ENCODE measurements around the gene RETREG1.
"Not testable (repeated sequence)": the region's sequence is repeated elsewhere in the genome, so short reads cannot be mapped to it uniquely, and the experiment has no call there.

Gene RETREG1

GRCh38 chr5:16654647-16655334 is 38.0 kb upstream of the RETREG1 start:
- Histone ChIP-seq H3K4me3 (ENCODE audit: low read depth, low read length, poor library complexity, severe bottlenecking) (no peak overlapping the region), H3K4me1 (ENCODE audit: insufficient read depth, low read length, severe bottlenecking) (no peaks in the 10 kb centered on the region), H3K27ac (ENCODE audit: low read depth, low read length, poor library complexity, severe bottlenecking) (no peak overlapping the region), H3K27me3 (ENCODE audit: insufficient read depth, low read length) (no peaks in the 10 kb centered on the region), H3K36me3 (ENCODE audit: insufficient read depth, low read length) (no peaks in the 10 kb centered on the region), H3F3A (ENCODE audit: insufficient read depth, low read length) (no peaks in the 10 kb centered on the region), H2AFZ (ENCODE audit: low read length) (no peak overlapping the region), H3K9me3 (ENCODE audit: low read length) (no peaks in the 10 kb centered on the region), H3K4me2 (ENCODE audit: low read length) (no peak overlapping the region), H3K79me2 (ENCODE audit: insufficient read depth, low read length) (no peaks in the 10 kb centered on the region), H4K20me1 (ENCODE audit: insufficient read depth, low read length) (no peaks in the 10 kb centered on the region), H3K9ac (ENCODE audit: low read length) (no peak overlapping the region), H3K9me2 (ENCODE audit: low read depth, low read length) (no peaks in the 10 kb centered on the region)
- no peak for TF ChIP-seq CTCF (IDR thresholded peaks at IDR 0.05; ENCODE audit: low read length)
- no peak for TF ChIP-seq EZH2 (IDR thresholded peaks at IDR 0.05; ENCODE audit: borderline replicate concordance, low read length)

DNA sequence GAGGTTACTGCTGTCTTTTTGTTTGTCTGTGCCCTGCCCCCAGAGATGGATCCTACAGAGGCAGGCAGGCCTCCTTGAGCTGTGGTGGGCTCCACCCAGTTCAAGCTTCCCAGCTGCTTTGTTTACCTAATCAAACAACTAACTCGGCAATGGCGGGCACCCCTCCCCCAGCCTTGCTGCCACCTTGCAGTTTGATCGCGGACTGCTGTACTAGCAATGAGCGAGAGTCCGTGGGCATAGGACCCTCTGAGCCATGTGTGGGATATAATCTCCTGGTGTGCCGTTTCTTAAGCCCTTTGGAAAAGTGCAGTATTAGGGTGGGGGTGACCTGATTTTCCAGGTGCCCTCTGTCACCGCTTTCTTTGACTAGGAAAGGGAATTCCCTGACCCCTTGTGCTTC is 31.9 kb upstream of the RETREG1 start:
- H3K79me2 ChIP-seq (ENCODE audit: insufficient read depth, low read length); H3K4me1 ChIP-seq (ENCODE audit: insufficient read depth, low read length, severe bottlenecking); H3K27ac ChIP-seq (ENCODE audit: low read depth, low read length, poor library complexity, severe bottlenecking); H3K4me3 ChIP-seq (ENCODE audit: low read depth, low read length, poor library complexity, severe bottlenecking); H2AFZ ChIP-seq (ENCODE audit: low read length); H3K9ac ChIP-seq (ENCODE audit: low read length); H3K9me3 ChIP-seq (ENCODE audit: low read length); H3K4me2 ChIP-seq (ENCODE audit: low read length); H3F3A ChIP-seq (ENCODE audit: insufficient read depth, low read length); H3K9me2 ChIP-seq (ENCODE audit: low read depth, low read length); H3K36me3 ChIP-seq (ENCODE audit: insufficient read depth, low read length); H3K27me3 ChIP-seq (ENCODE audit: insufficient read depth, low read length); H4K20me1 ChIP-seq (ENCODE audit: insufficient read depth, low read length): not testable (repeated sequence)

- Histone ChIP-seq H3K4me3 (ENCODE audit: low read depth, low read length, poor library complexity, severe bottlenecking) (no peak overlapping the region), H4K20me1 (ENCODE audit: insufficient read depth, low read length) (no peaks in the 10 kb centered on the region), H3K27ac (ENCODE audit: low read depth, low read length, poor library complexity, severe bottlenecking) (no peak overlapping the region), H3K9me3 (ENCODE audit: low read length) (no peaks in the 10 kb centered on the region), H3K4me2 (ENCODE audit: low read length) (no peak overlapping the region), H3K79me2 (ENCODE audit: insufficient read depth, low read length) (no peaks in the 10 kb centered on the region), H3K9me2 (ENCODE audit: low read depth, low read length) (no peaks in the 10 kb centered on the region), H3K9ac (ENCODE audit: low read length) (no peak overlapping the region), H3K36me3 (ENCODE audit: insufficient read depth, low read length) (no peaks in the 10 kb centered on the region), H2AFZ (ENCODE audit: low read length) (no peak overlapping the region), H3K27me3 (ENCODE audit: insufficient read depth, low read length) (no peaks in the 10 kb centered on the region), H3K4me1 (ENCODE audit: insufficient read depth, low read length, severe bottlenecking) (no peaks in the 10 kb centered on the region), H3F3A (ENCODE audit: insufficient read depth, low read length) (no peaks in the 10 kb centered on the region)
- no peak for TF ChIP-seq EZH2 (IDR thresholded peaks at IDR 0.05; ENCODE audit: borderline replicate concordance, low read length)
- TF ChIP-seq CTCF (IDR thresholded peaks at IDR 0.05; ENCODE audit: low read length), result no peak
Measured at GRCh38 chr5:16644301-16644889, 27.6 kb upstream of the RETREG1 start.

GRCh38 chr5:16642867-16643266 is 26.1 kb upstream of the RETREG1 start:
- H3K9ac ChIP-seq (ENCODE audit: low read length), result no peak overlapping the region
- H3K4me3 ChIP-seq (ENCODE audit: low read depth, low read length, poor library complexity, severe bottlenecking), result no peak overlapping the region
- H3K36me3 ChIP-seq (ENCODE audit: insufficient read depth, low read length), result no peaks in the 10 kb centered on the region
- no peaks in the 10 kb centered on the region for H3K9me3 ChIP-seq (ENCODE audit: low read length)
- no peaks in the 10 kb centered on the region for H3K79me2 ChIP-seq (ENCODE audit: insufficient read depth, low read length)
- no peaks in the 10 kb centered on the region for H4K20me1 ChIP-seq (ENCODE audit: insufficient read depth, low read length)
- no peaks in the 10 kb centered on the region for H3K4me1 ChIP-seq (ENCODE audit: insufficient read depth, low read length, severe bottlenecking)
- no peak overlapping the region for H2AFZ ChIP-seq (ENCODE audit: low read length)
- TF ChIP-seq EZH2 (IDR thresholded peaks at IDR 0.05; ENCODE audit: borderline replicate concordance, low read length) (no peak), CTCF (IDR thresholded peaks at IDR 0.05; ENCODE audit: low read length) (no peak)
- no peaks in the 10 kb centered on the region for H3F3A ChIP-seq (ENCODE audit: insufficient read depth, low read length)
- no peaks in the 10 kb centered on the region for H3K27me3 ChIP-seq (ENCODE audit: insufficient read depth, low read length)
- H3K9me2 ChIP-seq (ENCODE audit: low read depth, low read length), result no peaks in the 10 kb centered on the region
- no peak overlapping the region for H3K4me2 ChIP-seq (ENCODE audit: low read length)
- H3K27ac ChIP-seq (ENCODE audit: low read depth, low read length, poor library complexity, severe bottlenecking), result no peak overlapping the region
